OCI-LY1 (cell line): ENCODE data around the gene KCNK3.
"Not testable (repeated sequence)": the region's sequence is repeated elsewhere in the genome, so short reads cannot be mapped to it uniquely, and the experiment has no call there.

Experiments used
- H2AFZ ChIP-seq: fragments of 200-600 bp; sonication (generic), shearing (Covaris generic); 2 replicates; pipeline ENCODE4 v1.6.0; 2014; ENCODE audit warnings: antibody characterized with exemption, mild to moderate bottlenecking, low read length
- H3F3A ChIP-seq: fragments of 200-600 bp; sonication (generic), shearing (Covaris generic); 2 replicates; pipeline ENCODE4 v1.6.0; 2014; ENCODE audit warnings: mild to moderate bottlenecking, antibody characterized with exemption, low read length, moderate library complexity; ENCODE audit not compliant: insufficient read depth
- H3K27ac ChIP-seq: fragments of 200-600 bp; sonication (generic); 2 replicates; pipeline ENCODE4 v1.5.1; 2014; ENCODE audit warnings: low read length, mixed run types, mild to moderate bottlenecking, low read depth; ENCODE audit not compliant: poor library complexity, severe bottlenecking
- H3K27me3 ChIP-seq: fragments of 200-600 bp; sonication (generic); 2 replicates; pipeline ENCODE4 v1.6.0; 2014; ENCODE audit warnings: antibody characterized with exemption, mild to moderate bottlenecking, low read length, moderate library complexity; ENCODE audit not compliant: insufficient read depth
- H3K36me3 ChIP-seq: fragments of 200-600 bp; sonication (generic); 2 replicates; pipeline ENCODE4 v1.6.1; 2014; ENCODE audit warnings: mild to moderate bottlenecking, antibody characterized with exemption, low read length, moderate library complexity, mixed read lengths; ENCODE audit not compliant: insufficient read depth
- H3K4me1 ChIP-seq: fragments of 200-600 bp; sonication (generic); 2 replicates; pipeline ENCODE4 v1.5.1; 2014; ENCODE audit warnings: mild to moderate bottlenecking, low read length, moderate library complexity; ENCODE audit not compliant: insufficient read depth, severe bottlenecking
- H3K4me2 ChIP-seq: fragments of 200-600 bp; sonication (generic), shearing (Covaris generic); 2 replicates; pipeline ENCODE4 v1.6.1; 2014; ENCODE audit warnings: low read length
- H3K4me3 ChIP-seq: fragments of 200-600 bp; sonication (generic); 2 replicates; pipeline ENCODE4 v1.5.1; 2014; ENCODE audit warnings: low read length, low read depth, mild to moderate bottlenecking, mixed read lengths; ENCODE audit not compliant: poor library complexity, severe bottlenecking
- H3K79me2 ChIP-seq: fragments of 200-600 bp; shearing (Covaris generic); 2 replicates; pipeline ENCODE4 v1.6.1; 2016; ENCODE audit warnings: mixed run types, low read length, mixed read lengths; ENCODE audit not compliant: insufficient read depth
- H3K9ac ChIP-seq: fragments of 200-600 bp; sonication (generic), shearing (Covaris generic); 2 replicates; pipeline ENCODE4 v1.6.1; 2014; ENCODE audit warnings: mild to moderate bottlenecking, low read length, mixed read lengths
- H3K9me2 ChIP-seq: fragments of 200-600 bp; sonication (generic), shearing (Covaris generic); 2 replicates; pipeline ENCODE4 v1.6.1; 2014; ENCODE audit warnings: low read depth, mild to moderate bottlenecking, low read length, mixed read lengths
- H3K9me3 ChIP-seq: fragments of 200-600 bp; shearing (Covaris generic); 2 replicates; pipeline ENCODE4 v1.6.1; 2014; ENCODE audit warnings: low read length, mixed read lengths
- H4K20me1 ChIP-seq: fragments of 200-600 bp; sonication (generic), shearing (Covaris generic); 2 replicates; pipeline ENCODE4 v1.6.0; 2016; ENCODE audit warnings: mild to moderate bottlenecking, low read length; ENCODE audit not compliant: insufficient read depth
- EZH2 ChIP-seq: fragments of 200-600 bp; sonication (generic), shearing (Covaris generic); IDR thresholded peaks from 2 replicates; pipeline ENCODE4 v1.8.0; 2017; ENCODE audit warnings: borderline replicate concordance, mixed run types, mild to moderate bottlenecking, antibody characterized with exemption, low read length, moderate library complexity, mixed read lengths
- TF ChIP-seq, protein P1 (sequence below): fragments of 200-600 bp; sonication (generic), shearing (Covaris generic); IDR thresholded peaks from 2 replicates; pipeline ENCODE4 v1.5.1; 2017; ENCODE audit warnings: mild to moderate bottlenecking, antibody characterized with exemption, low read length, moderate library complexity, mixed read lengths

The KCNK3 gene

DNA sequence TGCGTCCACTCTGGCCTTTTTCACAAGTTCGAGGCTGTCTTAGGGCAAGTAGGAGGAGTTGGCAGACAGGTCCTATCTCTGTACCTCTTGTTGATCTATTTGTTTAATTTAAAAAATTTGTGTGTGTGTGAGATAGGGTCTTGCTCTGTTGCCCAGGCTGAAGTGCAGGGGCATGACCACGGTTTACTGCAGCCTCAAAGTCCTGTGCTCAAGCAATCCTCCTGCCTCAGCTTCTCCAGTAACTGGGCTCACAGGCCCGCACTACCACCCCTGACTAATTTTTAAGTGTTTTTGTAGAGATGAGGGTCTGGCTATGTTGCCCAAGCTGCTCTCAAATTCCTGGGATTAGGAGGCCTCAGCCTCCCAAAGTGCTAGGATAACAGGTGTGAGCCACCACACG, 67.3 kb downstream of the KCNK3 start:
- Histone ChIP-seq H4K20me1 (no peaks in the 10 kb centered on the region), H2AFZ (no peak overlapping the region), H3K9me2 (no peaks in the 10 kb centered on the region), H3K4me3 (no peak overlapping the region), H3K9me3 (no peaks in the 10 kb centered on the region), H3K27me3 (peaks cover 16% of the 10 kb centered on the region; the same call in 1 of the 2 replicates), H3K27ac (no peak overlapping the region), H3K4me2 (no peak overlapping the region), H3K9ac (no peak overlapping the region), H3K79me2 (no peaks in the 10 kb centered on the region), H3F3A (no peaks in the 10 kb centered on the region), H3K4me1 (peaks cover 8% of the 10 kb centered on the region), H3K36me3 (no peaks in the 10 kb centered on the region)
- TF ChIP-seq, protein P1, sequence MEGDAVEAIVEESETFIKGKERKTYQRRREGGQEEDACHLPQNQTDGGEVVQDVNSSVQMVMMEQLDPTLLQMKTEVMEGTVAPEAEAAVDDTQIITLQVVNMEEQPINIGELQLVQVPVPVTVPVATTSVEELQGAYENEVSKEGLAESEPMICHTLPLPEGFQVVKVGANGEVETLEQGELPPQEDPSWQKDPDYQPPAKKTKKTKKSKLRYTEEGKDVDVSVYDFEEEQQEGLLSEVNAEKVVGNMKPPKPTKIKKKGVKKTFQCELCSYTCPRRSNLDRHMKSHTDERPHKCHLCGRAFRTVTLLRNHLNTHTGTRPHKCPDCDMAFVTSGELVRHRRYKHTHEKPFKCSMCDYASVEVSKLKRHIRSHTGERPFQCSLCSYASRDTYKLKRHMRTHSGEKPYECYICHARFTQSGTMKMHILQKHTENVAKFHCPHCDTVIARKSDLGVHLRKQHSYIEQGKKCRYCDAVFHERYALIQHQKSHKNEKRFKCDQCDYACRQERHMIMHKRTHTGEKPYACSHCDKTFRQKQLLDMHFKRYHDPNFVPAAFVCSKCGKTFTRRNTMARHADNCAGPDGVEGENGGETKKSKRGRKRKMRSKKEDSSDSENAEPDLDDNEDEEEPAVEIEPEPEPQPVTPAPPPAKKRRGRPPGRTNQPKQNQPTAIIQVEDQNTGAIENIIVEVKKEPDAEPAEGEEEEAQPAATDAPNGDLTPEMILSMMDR = no peak
- no peak for TF ChIP-seq EZH2

DNA sequence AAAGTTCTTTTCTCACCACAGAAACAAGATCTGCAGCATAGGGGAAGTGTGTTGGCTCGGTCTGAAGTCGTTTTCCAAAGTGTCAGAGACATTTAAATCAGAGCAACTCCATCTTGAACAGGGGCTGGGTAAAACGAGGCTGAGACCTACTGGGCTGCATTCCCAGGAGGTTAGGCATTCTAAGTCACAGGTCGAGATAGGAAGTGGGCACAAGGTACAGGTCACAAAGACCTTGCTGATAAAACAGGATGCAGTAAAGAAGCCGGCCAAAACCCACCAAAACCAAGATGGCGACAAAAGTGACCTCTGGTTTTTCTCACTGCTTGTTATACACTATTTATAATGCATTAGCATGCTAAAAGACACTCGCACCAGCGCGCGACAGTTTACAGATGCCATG, 68.5 kb downstream of the KCNK3 start:
- not testable (repeated sequence) for H3K9me3 ChIP-seq, H3K36me3 ChIP-seq, H3F3A ChIP-seq, H3K9ac ChIP-seq, H3K9me2 ChIP-seq, H4K20me1 ChIP-seq, H3K79me2 ChIP-seq, H2AFZ ChIP-seq, H3K4me3 ChIP-seq, H3K4me2 ChIP-seq, H3K27ac ChIP-seq
- H3K4me1 ChIP-seq = peaks cover 20% of the 10 kb centered on the region
- H3K27me3 ChIP-seq = peaks cover 11% of the 10 kb centered on the region; the same call in 1 of the 2 replicates

DNA sequence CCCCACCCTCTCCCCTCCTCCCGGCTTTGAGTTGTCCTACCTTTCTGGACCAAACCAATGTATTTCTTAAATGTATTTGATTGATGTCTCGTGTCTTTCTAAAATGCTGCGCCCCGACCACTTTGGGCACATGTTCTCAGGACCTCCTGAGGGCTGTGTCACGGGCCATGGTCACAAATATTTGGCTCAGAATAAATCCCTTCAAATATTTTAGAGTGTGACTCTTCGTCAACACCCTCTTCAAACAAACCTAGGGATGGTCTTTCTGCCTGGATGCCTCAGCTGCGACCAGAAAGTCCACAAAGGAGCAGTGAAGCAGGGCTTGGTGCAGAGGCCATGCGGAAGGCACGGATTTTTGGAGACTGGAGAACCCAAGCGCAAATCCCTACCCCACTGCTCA, 70.5 kb downstream of the KCNK3 start:
- Histone ChIP-seq H3K4me1 (peaks cover 20% of the 10 kb centered on the region), H3F3A (no peaks in the 10 kb centered on the region), H4K20me1 (no peaks in the 10 kb centered on the region), H3K27ac (no peak overlapping the region), H3K36me3 (no peaks in the 10 kb centered on the region), H3K4me3 (no peak overlapping the region), H3K9ac (no peak overlapping the region), H3K27me3 (peaks cover 11% of the 10 kb centered on the region; the same call in 1 of the 2 replicates), H3K9me3 (no peaks in the 10 kb centered on the region), H3K79me2 (no peaks in the 10 kb centered on the region), H2AFZ (no peak overlapping the region), H3K4me2 (no peak overlapping the region), H3K9me2 (no peaks in the 10 kb centered on the region)
- TF ChIP-seq EZH2 = no peak
- TF ChIP-seq, protein P1 = no peak

DNA sequence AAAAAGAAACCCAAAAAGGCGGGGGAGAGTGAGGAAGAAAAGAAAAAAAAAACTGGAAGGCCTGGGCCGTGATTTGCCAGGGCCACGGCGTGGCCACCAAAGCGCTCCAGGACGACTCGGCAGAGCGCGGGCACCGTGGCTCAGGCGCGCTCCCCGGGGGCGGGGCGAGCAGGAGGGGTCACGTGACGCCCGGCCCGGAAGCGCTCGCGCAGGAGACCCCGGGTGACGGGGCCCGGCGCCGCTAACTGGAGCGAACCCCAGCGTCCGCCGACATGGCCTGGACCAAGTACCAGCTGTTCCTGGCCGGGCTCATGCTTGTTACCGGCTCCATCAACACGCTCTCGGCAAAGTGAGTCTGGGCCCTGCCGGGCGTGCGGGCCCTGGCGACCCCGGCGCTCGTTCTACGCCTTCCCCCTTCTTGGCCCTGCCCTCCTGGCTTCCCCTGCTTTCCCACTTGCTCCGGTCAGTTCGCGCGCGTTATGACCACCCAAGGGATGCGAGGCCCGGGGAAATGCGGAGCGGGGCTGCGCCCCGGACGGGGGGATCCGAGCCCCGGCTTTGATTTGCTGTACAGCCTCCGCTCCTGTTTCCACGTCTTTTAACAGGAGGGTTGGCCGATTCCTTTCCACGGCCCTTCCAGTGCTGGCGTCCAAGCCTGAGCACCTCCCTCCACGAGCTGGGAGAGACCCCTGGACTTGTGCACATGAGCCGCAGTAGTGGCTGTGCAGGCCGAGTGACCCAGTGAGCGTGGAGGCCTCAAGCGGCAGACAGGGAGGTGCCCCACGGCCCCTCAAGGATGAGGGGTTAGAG, 71.8 kb downstream of the KCNK3 start, which contains the start of gene SLC35F6:
Gene SLC35F6, plus strand, starts transcription at position 207 of the 810 bp plus-strand sequence. Its CDS starts 66 bp downstream, at position 273.
- TF ChIP-seq, protein P1 = 0 out of 2 replicates have a peak, but pooled peaks have one; percentile 10
- no peak for TF ChIP-seq EZH2
- Histone ChIP-seq H3K36me3 (no peaks in the 10 kb centered on the region), H3K27ac (no peak within 1 kb of the TSS), H3K79me2 (no peaks in the 10 kb centered on the region), H3K9ac (peak within 1 kb of the TSS; percentile 85), H4K20me1 (no peaks in the 10 kb centered on the region), H3K4me1 (peaks cover 20% of the 10 kb centered on the region), H3K9me3 (no peaks in the 10 kb centered on the region), H3K9me2 (no peaks in the 10 kb centered on the region), H3K4me2 (peak within 1 kb of the TSS; percentile 92), H3K4me3 (peak within 1 kb of the TSS; percentile 92), H3F3A (no peaks in the 10 kb centered on the region), H3K27me3 (peaks cover 5% of the 10 kb centered on the region; the same call in 1 of the 2 replicates), H2AFZ (no peak within 1 kb of the TSS)
